Upper lobe of right lung (tissue), 1 donor: ENCODE results near the gene GBA3. TPM values are rescaled to one million over a fixed set of nuclear protein-coding genes. Genes with fewer than 3 reads are reported as not detected.

ENCODE experiments used
- ATAC-seq: fragments of 200-7000 bp; cut with Tn5 transposase; one replicate; pipeline ENCODE4 v1.9.1; 2020; ENCODE audit warnings: mild to moderate bottlenecking, moderate library complexity
- DNase-seq: peaks from one replicate; pipeline ENCODE4 v3.0.0-alpha.2; 2020
- H3K27ac ChIP-seq: fragments of 200-600 bp; one replicate; pipeline ENCODE4 v1.8.0; 2022
- H3K27me3 ChIP-seq: fragments of 200-600 bp; one replicate; pipeline ENCODE4 v1.8.0; 2022; ENCODE audit warnings: mild to moderate bottlenecking
- H3K36me3 ChIP-seq: fragments of 200-600 bp; one replicate; pipeline ENCODE4 v1.8.0; 2022
- H3K4me1 ChIP-seq: fragments of 200-600 bp; one replicate; pipeline ENCODE4 v1.8.0; 2022
- H3K4me3 ChIP-seq: fragments of 200-600 bp; one replicate; pipeline ENCODE4 v1.8.0; 2022; ENCODE audit warnings: mild to moderate bottlenecking
- H3K9me3 ChIP-seq: fragments of 200-600 bp; one replicate; pipeline ENCODE4 v1.8.0; 2022
- CTCF ChIP-seq: fragments of 200-600 bp; IDR thresholded peaks from one replicate; pipeline ENCODE4 v1.8.0; 2022; ENCODE audit warnings: antibody characterized with exemption
- intact Hi-C: fragments of 100-400 bp; cut with DNase I; formaldehyde crosslinking; loops from one replicate; pipeline ENCODE4 v1.11.0; 2022
- total RNA-seq: library from RNA; stranded (reverse); fragmentation: NEBNext Ultra II Directional; extraction: Animal tissue kit (Norgen Biotek cat#: 25700); gene quantifications from one replicate; pipeline ENCODE4 v1.2.1, GENCODE V29; 2021
- donor health status: DM: no; HTN: yes; CAD: no; lungs with severe emphysema.

The GBA3 gene
- total RNA-seq, 1 donor from 2014 or later = 0.26 TPM

GRCh38 chr4:22780797-22781196, 88.1 kb downstream of the GBA3 start:
- no peaks in the 10 kb centered on the region for H3K36me3 ChIP-seq
- no peak for TF ChIP-seq CTCF
- no peaks in the 10 kb centered on the region for H3K27me3 ChIP-seq
- no peaks in the 10 kb centered on the region for H3K4me1 ChIP-seq
- no peak for DNase-seq
- no peaks in the 10 kb centered on the region for H3K9me3 ChIP-seq
- ATAC-seq = no peak
- intact Hi-C loops = no loop called here
- H3K27ac ChIP-seq = no peak overlapping the region
- H3K4me3 ChIP-seq = no peak overlapping the region

- ATAC-seq (no peak), DNase-seq (no peak)
- Histone ChIP-seq H3K27ac (no peak overlapping the region), H3K4me1 (no peaks in the 10 kb centered on the region), H3K9me3 (no peaks in the 10 kb centered on the region), H3K27me3 (no peaks in the 10 kb centered on the region), H3K4me3 (no peak overlapping the region), H3K36me3 (no peaks in the 10 kb centered on the region)
- intact Hi-C loops = no loop called here
- no peak for TF ChIP-seq CTCF
Measured at GRCh38 chr4:22787753-22788375, 95.1 kb downstream of the GBA3 start.

GRCh38 chr4:22790631-22791030, 97.9 kb downstream of the GBA3 start:
- no peak overlapping the region for H3K27ac ChIP-seq
- H3K4me1 ChIP-seq = no peaks in the 10 kb centered on the region
- H3K4me3 ChIP-seq = no peak overlapping the region
- intact Hi-C loops = no loop called here
- no peaks in the 10 kb centered on the region for H3K36me3 ChIP-seq
- TF ChIP-seq CTCF = no peak
- DNase-seq (no peak), ATAC-seq (no peak)
- H3K27me3 ChIP-seq = no peaks in the 10 kb centered on the region
- H3K9me3 ChIP-seq = no peaks in the 10 kb centered on the region

GRCh38 chr4:22794732-22795131, 102.0 kb downstream of the GBA3 start:
- no peak for DNase-seq
- H3K27ac ChIP-seq = no peak overlapping the region
- H3K4me1 ChIP-seq = no peaks in the 10 kb centered on the region
- intact Hi-C loops = no loop called here
- no peak overlapping the region for H3K4me3 ChIP-seq
- H3K36me3 ChIP-seq = no peaks in the 10 kb centered on the region
- H3K9me3 ChIP-seq = no peaks in the 10 kb centered on the region
- ATAC-seq = no peak
- no peaks in the 10 kb centered on the region for H3K27me3 ChIP-seq
- TF ChIP-seq CTCF = no peak

GRCh38 chr4:22801391-22801790, 108.7 kb downstream of the GBA3 start:
- no peak for ATAC-seq
- intact Hi-C loops = no loop called here

More at GRCh38 chr4:22801391-22801790, 108.7 kb downstream of the GBA3 start:
- no peak overlapping the region for H3K27ac ChIP-seq
- H3K27me3 ChIP-seq = no peaks in the 10 kb centered on the region
- H3K36me3 ChIP-seq = no peaks in the 10 kb centered on the region
- H3K4me1 ChIP-seq = no peaks in the 10 kb centered on the region
- no peak for TF ChIP-seq CTCF
- no peak for DNase-seq
- no peaks in the 10 kb centered on the region for H3K9me3 ChIP-seq
- no peak overlapping the region for H3K4me3 ChIP-seq
